ENCODE results near the gene KLC4.

Gene KLC4

DNA sequence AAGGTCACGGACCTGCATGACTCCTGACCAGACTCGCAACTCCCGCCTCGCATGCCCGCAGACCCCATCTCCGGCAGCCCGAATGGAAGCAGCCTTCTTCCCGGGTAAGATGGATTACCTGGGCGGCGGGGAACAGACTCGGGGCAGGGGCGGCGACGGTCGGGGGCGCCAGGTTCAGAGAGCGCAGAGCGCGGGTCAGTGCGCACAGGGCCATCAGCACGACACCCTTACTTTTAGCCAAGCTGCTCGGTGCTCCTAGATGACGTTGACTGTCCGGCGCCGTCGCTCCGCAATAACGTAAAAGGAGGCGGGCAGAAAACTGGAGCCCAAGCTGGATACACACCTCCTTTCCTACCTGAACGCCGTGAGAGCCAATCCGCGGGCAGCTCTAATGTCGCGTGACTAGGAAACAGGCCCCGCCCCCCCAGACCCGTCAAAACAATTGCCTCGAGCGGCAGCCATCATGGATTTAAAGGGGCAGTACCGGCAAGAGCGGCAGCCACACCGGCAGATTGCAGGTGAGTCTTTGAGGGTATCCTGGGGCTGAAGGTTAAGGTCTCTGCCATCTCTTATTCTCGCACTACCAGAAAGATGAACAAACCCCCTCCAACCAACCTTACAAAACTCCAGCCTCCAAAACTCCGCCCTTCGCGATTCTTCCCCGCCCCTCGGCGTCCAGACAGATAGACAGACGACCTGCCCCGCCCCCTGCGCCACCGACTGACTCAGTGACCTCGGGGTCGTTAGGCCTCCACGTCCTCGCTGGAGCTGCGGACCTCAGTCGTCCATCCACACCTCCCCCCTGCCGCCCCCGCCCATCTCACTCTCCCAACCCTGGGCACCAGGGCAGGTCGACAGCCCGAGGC, at the start of gene KLC4, which contains the start of gene MRPL2:
TSS of gene KLC4 (plus strand) at position 464 of the 866 bp plus-strand sequence. CDS start 1,705 bp downstream, outside the sequence.
TSS of gene MRPL2 (minus strand) at position 267 of the 866 bp plus-strand sequence. CDS start at position 214, 53 bp downstream.
- DNase-seq = peak; percentile 89 to 100 (median 98)

- DNase-seq = no peak
These were observed 48.2 kb upstream of the KLC4 start for GRCh38 chr6:43011207-43011606.

- DNase-seq = no peak
These were observed 47.1 kb upstream of the KLC4 start for GRCh38 chr6:43012364-43012763.

- DNase-seq = peak in 9 of 51 donors; percentile 30 to 90 (median 47)
These were observed 46.2 kb upstream of the KLC4 start for GRCh38 chr6:43013097-43013842.

DNA sequence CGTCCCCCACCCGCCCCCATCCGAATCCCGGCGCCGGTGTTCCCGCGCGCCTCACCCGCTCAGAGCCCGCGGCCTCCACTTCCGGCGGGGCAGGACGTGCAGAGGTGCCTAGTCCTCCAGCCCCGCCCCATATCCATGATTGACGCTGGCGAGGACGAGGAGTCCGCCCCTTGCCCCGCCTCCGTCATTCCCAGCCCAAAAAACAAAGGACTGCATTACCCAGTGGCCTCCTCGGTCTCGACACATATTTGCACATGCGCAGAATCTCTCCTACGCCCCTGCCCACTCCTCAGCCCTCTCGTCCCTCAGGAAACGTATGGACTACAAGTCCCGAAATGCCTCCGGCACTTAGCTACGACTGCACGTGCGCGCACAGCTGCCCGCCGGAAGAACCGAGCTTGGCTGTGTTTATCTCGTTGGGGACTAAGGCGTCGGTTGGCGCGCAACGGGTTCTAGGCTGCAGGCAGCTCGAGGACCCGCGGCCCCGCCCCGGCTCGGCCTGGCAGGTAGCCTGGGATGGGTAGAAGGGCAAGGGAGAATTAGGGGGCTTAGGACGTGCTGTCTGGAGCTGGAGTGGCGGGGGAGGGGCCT, 45.5 kb upstream of the KLC4 start, which contains the start of the genes KLHDC3 and MEA1:
TSS of gene KLHDC3 (plus strand) at position 407 of the 591 bp plus-strand sequence. CDS start 2,944 bp downstream, outside the sequence.
TSS of gene MEA1 (minus strand) at position 104 of the 591 bp plus-strand sequence. CDS start 133 bp downstream, outside the sequence.
- DNase-seq = peak; percentile 57 to 100 (median 99)

- peak in 1 of 51 donors; percentile 48 for DNase-seq
These were observed 45.0 kb upstream of the KLC4 start for GRCh38 chr6:43014434-43014909.

- DNase-seq = no peak
These were observed 43.1 kb upstream of the KLC4 start for GRCh38 chr6:43016176-43016942.

GRCh38 chr6:43016943-43017334, 42.5 kb upstream of the KLC4 start:
- DNase-seq = no peak

DNA sequence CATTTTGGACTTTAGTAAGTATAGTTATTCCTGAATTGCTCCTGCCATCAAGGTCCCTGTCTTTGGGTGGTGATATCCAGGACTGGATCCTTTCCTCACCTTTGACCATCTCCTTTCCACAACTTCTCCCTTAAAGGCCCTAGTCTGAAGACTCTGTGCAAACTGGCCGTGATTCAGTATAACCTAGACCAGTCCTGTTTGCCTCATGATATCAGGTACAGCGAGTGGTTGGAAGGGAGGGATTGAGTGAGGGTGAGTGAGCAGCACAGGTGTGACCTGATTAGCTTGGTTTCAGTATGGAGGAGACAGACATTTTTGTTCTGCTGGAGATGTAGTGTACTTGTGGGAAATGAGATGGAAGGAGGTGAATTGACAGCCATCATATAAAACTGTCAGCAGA, 40.3 kb upstream of the KLC4 start:
- no peak for DNase-seq

GRCh38 chr6:43020052-43020705, 39.3 kb upstream of the KLC4 start:
- no peak for DNase-seq

DNA sequence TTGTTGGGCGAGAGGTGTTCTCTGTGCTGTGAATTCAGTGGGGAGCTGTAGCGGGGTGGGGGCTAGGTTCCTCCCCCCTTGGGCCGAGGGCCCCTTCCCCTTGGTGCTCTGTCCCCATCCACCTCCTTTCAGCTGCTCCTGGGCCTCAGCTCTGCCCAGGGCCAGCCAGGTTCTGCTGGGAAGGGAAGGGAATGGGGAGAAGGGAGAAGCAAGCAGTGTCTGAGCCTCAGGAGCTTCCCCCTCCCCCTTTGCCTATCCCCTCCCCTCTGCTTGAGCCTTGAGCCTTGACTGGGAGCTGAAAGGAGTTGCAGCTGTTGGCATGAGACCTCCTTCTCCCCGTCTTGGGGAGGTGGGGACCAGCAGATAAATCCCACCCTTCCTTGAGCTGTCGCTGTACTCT, 38.6 kb upstream of the KLC4 start:
- DNase-seq = no peak

DNA sequence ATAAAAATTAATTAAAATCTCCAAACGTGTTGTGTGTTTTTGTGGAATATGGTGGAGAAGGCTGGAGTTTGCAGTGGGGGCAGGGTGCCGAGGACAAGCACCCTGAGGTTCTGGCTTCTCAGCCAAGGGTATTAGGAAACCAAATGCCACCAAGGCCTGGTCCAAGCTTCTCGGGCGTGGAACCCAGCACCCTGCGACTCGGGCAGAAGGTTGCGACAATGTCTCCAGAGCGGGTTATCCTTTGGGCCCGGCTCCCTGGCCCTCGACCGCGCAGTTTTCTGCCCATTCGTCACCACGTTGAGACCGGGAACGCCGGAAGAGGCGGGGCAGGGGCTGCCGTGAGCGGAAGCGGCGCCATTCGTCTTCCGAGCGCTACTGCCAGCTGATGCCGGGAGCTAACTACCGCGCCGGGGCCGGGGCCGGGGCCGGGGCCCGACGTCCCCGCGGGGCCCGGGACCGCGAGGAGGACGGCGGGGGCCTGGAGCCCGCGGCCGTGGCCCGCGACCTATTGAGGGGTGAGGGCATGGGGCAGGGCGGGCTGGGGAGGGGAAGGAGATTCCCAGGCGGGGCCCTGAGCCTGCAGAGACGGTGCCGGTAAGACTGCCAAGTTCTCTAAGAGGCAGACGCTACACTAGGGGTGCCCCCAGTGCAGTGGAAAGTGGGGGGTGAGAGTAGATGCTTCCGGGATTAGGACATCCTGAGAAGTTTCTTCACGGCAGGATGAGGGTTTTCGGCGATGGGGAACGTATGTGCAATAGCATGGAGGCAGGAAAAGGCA, 38.0 kb upstream of the KLC4 start, which contains the start of gene RRP36:
TSS of gene RRP36 (plus strand) at position 354 of the 778 bp plus-strand sequence. CDS start at position 386, 32 bp downstream.
- peak; percentile 12 to 88 (median 66) for DNase-seq

DNA sequence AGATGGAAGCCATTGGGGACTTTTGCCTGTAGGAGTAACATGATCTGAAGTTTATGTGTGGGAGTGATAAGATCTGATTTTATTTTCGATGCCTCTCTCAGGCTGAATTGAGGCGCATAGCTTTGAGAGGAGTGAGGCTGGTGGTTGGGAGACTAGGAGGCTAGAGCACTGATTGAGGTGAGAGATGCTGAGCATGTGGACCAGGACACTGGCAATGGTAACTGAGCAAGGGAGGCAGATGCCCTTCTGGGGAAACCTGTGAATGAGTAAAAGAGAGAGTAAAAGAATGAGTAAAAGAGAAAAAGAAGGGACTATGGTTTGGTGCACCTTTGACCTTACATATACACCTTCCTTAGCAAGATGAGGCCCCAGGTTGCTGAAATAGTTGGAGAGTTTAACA, 35.0 kb upstream of the KLC4 start:
- no peak for DNase-seq

DNA sequence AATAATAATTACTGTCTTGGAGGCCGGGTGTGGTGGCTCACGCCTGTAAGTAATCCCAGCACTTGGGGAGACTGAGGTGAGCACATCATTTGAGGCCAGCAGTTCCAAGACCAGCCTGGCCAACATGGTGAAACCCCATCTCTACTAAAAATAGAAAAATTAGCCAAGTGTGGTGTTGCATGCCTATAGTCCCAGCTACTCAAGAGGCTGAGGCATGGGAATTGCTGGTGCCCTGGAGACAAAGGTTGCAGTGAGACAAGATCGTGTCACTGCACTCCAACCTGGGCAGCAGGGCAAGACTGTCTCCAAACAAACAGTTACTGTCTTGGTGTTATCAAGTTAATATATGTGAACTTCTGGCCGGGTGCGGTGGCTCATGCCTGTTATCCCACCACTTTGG, 33.1 kb upstream of the KLC4 start:
- DNase-seq = no peak

- DNase-seq = no peak
These were observed 30.3 kb upstream of the KLC4 start for GRCh38 chr6:43029120-43029519.

DNA sequence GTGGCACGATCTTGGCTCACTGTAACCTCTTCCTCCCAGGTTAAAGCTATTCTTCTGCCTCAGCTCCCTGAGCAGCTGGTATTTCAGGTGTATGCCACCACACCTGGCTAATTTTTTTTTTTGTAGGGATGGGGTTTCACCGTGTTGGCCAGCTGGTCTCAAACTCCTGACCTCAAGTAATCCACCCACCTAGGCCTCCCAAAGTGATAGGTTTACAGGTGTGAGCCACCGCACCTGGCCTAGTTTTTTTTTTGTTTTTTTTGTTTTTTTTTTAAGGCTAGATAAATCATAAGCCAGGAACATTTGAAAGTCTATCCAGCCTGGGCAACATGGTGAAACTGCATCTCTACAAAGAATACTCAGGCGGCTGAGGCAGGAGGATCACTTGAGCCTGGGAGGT, 27.1 kb upstream of the KLC4 start:
- no peak for DNase-seq

DNA sequence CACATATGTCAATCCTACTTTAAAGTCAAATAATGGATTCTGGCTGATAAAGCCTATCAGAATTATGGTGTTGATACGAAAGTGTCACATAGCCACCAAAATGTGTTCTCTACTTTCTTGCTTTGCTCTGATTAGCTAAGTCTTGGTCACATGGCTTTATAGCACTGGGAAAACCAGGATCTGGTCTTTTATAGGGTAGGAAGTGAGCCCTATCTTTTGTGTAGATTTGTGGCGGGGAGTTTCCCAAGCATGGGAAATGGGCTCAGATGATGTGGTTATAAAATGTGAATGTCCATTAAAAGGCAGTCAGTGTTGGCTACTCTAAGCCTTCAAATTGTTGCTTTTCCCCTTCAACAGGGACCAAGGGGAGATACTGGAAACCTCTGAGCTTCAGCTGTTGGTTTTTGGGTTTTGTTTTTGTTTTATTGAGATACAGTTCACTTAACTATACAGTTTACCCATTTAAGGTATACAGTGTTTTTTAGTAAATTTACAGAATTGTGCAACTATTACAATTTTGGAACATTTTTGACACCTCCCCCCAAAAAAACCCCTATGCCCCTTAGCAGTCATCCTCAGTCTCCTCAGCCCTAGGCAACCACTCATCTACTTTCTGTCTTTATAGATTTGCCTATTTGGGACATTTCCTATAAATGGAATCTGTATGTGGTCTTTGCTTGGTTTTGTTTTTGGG, 25.8 kb upstream of the KLC4 start:
- DNase-seq = no peak

GRCh38 chr6:43034190-43034525, 25.3 kb upstream of the KLC4 start:
- DNase-seq = no peak

All from hypothalamus (tissue), 51 donors.